K562 (cell line): ENCODE results near the gene PNCK. TPM values are rescaled to one million over a fixed set of nuclear protein-coding genes. Genes with fewer than 3 reads are reported as not detected.

Experiments used
- BCL6 ChIP-seq: fragments of 250-450 bp; sonication (Bioruptor Pico); IDR thresholded peaks from 2 replicates; pipeline ENCODE4 v1.4.0; 2020
- BRCA1 ChIP-seq, 2 experiments: fragments of 450-650 bp in 1 of 2; sonication (generic) in 1 of 2; formaldehyde crosslinking in 1 of 2; IDR thresholded peaks; 2 replicates each; pipeline versions ENCODE4 v1.5.0 to v1.6.1; 2017 to 2020; ENCODE audit warnings: mild to moderate bottlenecking in 1 of 2, missing genetic modification reagents in 1 of 2
- CC2D1A ChIP-seq: fragments of 450-650 bp; IDR thresholded peaks from 2 replicates; pipeline ENCODE4 v1.6.1; 2017; ENCODE audit warnings: mild to moderate bottlenecking
- CREM ChIP-seq: IDR thresholded peaks from 2 replicates; pipeline ENCODE4 v1.6.1; 2014; ENCODE audit warnings: antibody characterized with exemption, low read depth
- CTCF ChIP-seq, 3 experiments: IDR thresholded peaks in 2 of 3; conservative IDR thresholded peaks in 1 of 3; 2 replicates each; pipeline ENCODE4 v1.5.1; 2011 to 2012; ENCODE audit warnings: low read length in 3 of 3, mild to moderate bottlenecking in 3 of 3, control low read depth in 2 of 3, improper control_type of control experiment in 1 of 3, inconsistent platforms in 1 of 3, low read depth in 1 of 3, mixed read lengths in 1 of 3, moderate library complexity in 1 of 3; ENCODE audit not compliant: insufficient read depth in 2 of 3
- DPF2 ChIP-seq: fragments of 450-650 bp; IDR thresholded peaks from 2 replicates; pipeline ENCODE4 v1.6.1; 2016
- ETV6 ChIP-seq, 3 experiments: fragments of 150-350 bp in 1 of 3; sonication (generic) in 1 of 3; formaldehyde crosslinking in 1 of 3; IDR thresholded peaks; 2 replicates each; pipeline versions ENCODE4 v1.6.1 to v1.8.0; 2014 to 2022; ENCODE audit warnings: borderline replicate concordance in 2 of 3, low read depth in 2 of 3, antibody characterized with exemption in 1 of 3, low read length in 1 of 3, mild to moderate bottlenecking in 1 of 3, missing genetic modification reagents in 1 of 3
- EZH2 ChIP-seq: IDR thresholded peaks from 2 replicates; pipeline ENCODE4 v1.6.1; 2012; ENCODE audit warnings: low read depth, mild to moderate bottlenecking, inconsistent platforms, low read length, borderline replicate concordance
- FOXJ3 ChIP-seq: sonication (generic); formaldehyde crosslinking; IDR thresholded peaks from 2 replicates; pipeline ENCODE4 v1.4.0; 2020; ENCODE audit warnings: mild to moderate bottlenecking, missing genetic modification reagents
- GTF2B ChIP-seq: IDR thresholded peaks from 2 replicates; pipeline ENCODE4 v1.6.1; 2011; ENCODE audit not compliant: insufficient read length; ENCODE audit errors: extremely low read depth
- HIVEP1 ChIP-seq: fragments of 250-450 bp; sonication (Bioruptor Pico); IDR thresholded peaks from 2 replicates; pipeline ENCODE4 v1.4.0; 2020; ENCODE audit warnings: mild to moderate bottlenecking
- MBD2 ChIP-seq: sonication (generic); IDR thresholded peaks from 2 replicates; pipeline ENCODE4 v1.6.1; 2016; ENCODE audit warnings: low read depth, borderline replicate concordance
- MCM5 ChIP-seq: fragments of 450-650 bp; IDR thresholded peaks from 2 replicates; pipeline ENCODE4 v1.6.1; 2016; ENCODE audit warnings: low read depth
- NCOA4 ChIP-seq: fragments of 450-650 bp; IDR thresholded peaks from 2 replicates; pipeline ENCODE4 v1.6.1; 2018; ENCODE audit warnings: mild to moderate bottlenecking; ENCODE audit not compliant: partially characterized antibody
- NONO ChIP-seq, 2 experiments: fragments of 200-400 bp in 1 of 2; fragments of 450-650 bp in 1 of 2; formaldehyde crosslinking in 1 of 2; IDR thresholded peaks; 2 replicates each; pipeline ENCODE4 v1.6.1; 2017; ENCODE audit warnings: low read depth in 2 of 2, mild to moderate bottlenecking in 2 of 2, moderate library complexity in 2 of 2, low read length in 1 of 2
- NUFIP1 ChIP-seq: fragments of 450-650 bp; IDR thresholded peaks from 2 replicates; pipeline ENCODE4 v1.6.1; 2018; ENCODE audit not compliant: partially characterized antibody
- PTBP1 ChIP-seq: fragments of 200-400 bp; formaldehyde crosslinking; IDR thresholded peaks from 2 replicates; pipeline ENCODE4 v1.6.1; 2017; ENCODE audit warnings: low read depth, low read length
- SLC30A9 ChIP-seq: fragments of 250-450 bp; sonication (Bioruptor Pico); IDR thresholded peaks from 2 replicates; pipeline ENCODE4 v1.8.0; 2022; ENCODE audit warnings: mild to moderate bottlenecking, moderate library complexity
- TCF7L2 ChIP-seq: fragments of 150-350 bp; IDR thresholded peaks from 2 replicates; pipeline ENCODE4 v1.6.1; 2016; ENCODE audit warnings: low read depth, mild to moderate bottlenecking, low read length, moderate library complexity
- TSC22D4 ChIP-seq: fragments of 450-650 bp; IDR thresholded peaks from 2 replicates; pipeline ENCODE4 v1.6.1; 2016; ENCODE audit warnings: missing genetic modification characterization, missing biosample characterization, control low read depth
- YY1 ChIP-seq, 3 experiments: IDR thresholded peaks; 2 replicates each; pipeline ENCODE4 v1.6.1; 2011; ENCODE audit warnings: low read length in 2 of 3, mild to moderate bottlenecking in 2 of 3, moderate library complexity in 2 of 3, borderline replicate concordance in 1 of 3, control low read depth in 1 of 3, low read depth in 1 of 3; ENCODE audit not compliant: insufficient read depth in 3 of 3, insufficient replicate concordance in 2 of 3, control insufficient read depth in 1 of 3, insufficient read length in 1 of 3; ENCODE audit errors: extremely low read depth in 1 of 3
- ZBTB7A ChIP-seq: IDR thresholded peaks from 2 replicates; pipeline ENCODE4 v1.6.1; 2011; ENCODE audit warnings: low read depth, mild to moderate bottlenecking, low read length, moderate library complexity, borderline replicate concordance; ENCODE audit not compliant: control insufficient read depth
- ZKSCAN8 ChIP-seq: fragments of 200-800 bp; sonication (Bioruptor generic); IDR thresholded peaks from 2 replicates; pipeline ENCODE4 v1.6.1; 2016; ENCODE audit warnings: missing genetic modification characterization, missing compliant biosample characterization
- ZNF165 ChIP-seq: fragments of 250-450 bp; sonication (Bioruptor Pico); IDR thresholded peaks from 2 replicates; pipeline ENCODE4 v1.4.0; 2020; ENCODE audit warnings: borderline replicate concordance
- ZNF316 ChIP-seq: fragments of 450-650 bp; IDR thresholded peaks from 2 replicates; pipeline ENCODE4 v1.6.1; 2016
- ZNF354B ChIP-seq: fragments of 250-450 bp; sonication (Bioruptor Pico); IDR thresholded peaks from 2 replicates; pipeline ENCODE4 v1.4.0; 2020
- ZNF707 ChIP-seq: fragments of 250-450 bp; sonication (Bioruptor Pico); conservative IDR thresholded peaks from 2 replicates; pipeline ENCODE4 v1.8.0; 2022; ENCODE audit warnings: inconsistent platforms, mild to moderate bottlenecking, moderate library complexity
- ZNF79 ChIP-seq: fragments of 250-450 bp; sonication (Bioruptor Pico); IDR thresholded peaks from 2 replicates; pipeline ENCODE4 v1.4.0; 2020; ENCODE audit warnings: low read depth, mild to moderate bottlenecking, moderate library complexity
- polyA plus RNA-seq, 8 experiments: library from polyadenylated mRNA; depleted of rRNA in 4 of 8; stranded (reverse) in 5 of 8; unstranded in 3 of 8; fragments of >200 nt; fragmentation: Nextera tagmentation in 2 of 8; fragmentation: Illumina TruSeq in 1 of 8; extraction: Ambion mirVana in 2 of 8; extraction: Trizol in 1 of 8; gene quantifications; 2 replicates each; pipeline versions ENCODE4 v1.2.1 to v1.2.3, GENCODE V29; 2011 to 2014; ENCODE audit warnings: inconsistent platforms in 1 of 8, missing spikeins in 1 of 8
- total RNA-seq, 7 experiments: library from RNA; depleted of rRNA in 6 of 7; stranded (reverse); fragments of >200 nt in 6 of 7; fragmentation: Illumina TruSeq in 2 of 7; extraction: Trizol in 2 of 7; gene quantifications; 2 replicates each; pipeline versions ENCODE4 v1.2.1 to v1.2.3, GENCODE V29; 2011 to 2021; ENCODE audit warnings: low replicate concordance in 1 of 7

Gene PNCK
- total and polyA plus RNA-seq, 9 of the 15 experiments (the other 6 are each of a cell fraction or from before 2014, with no cell fraction given), result 0.13 to 7.5 (median 1.2) TPM; not detected in 1

GRCh38 chrX:153669174-153669890, 4.3 kb downstream of the PNCK start (continued):
- TF ChIP-seq NCOA4, result no peak
- no peak for TF ChIP-seq CC2D1A
- TF ChIP-seq HIVEP1, result no peak
- peak in 2 of 3 experiments; percentile 27 to 67 for TF ChIP-seq YY1 (IDR thresholded peaks at IDR 0.05; ENCODE audit: borderline replicate concordance in 1 of 3, control insufficient read depth in 1 of 3, extremely low read depth in 1 of 3, insufficient read depth in 3 of 3, insufficient read length in 1 of 3, insufficient replicate concordance in 2 of 3, low read depth in 1 of 3, low read length in 2 of 3)
- TF ChIP-seq ETV6 (IDR thresholded peaks at IDR 0.05; ENCODE audit: borderline replicate concordance in 1 of 2, low read depth in 2 of 2, low read length in 1 of 2), result no peak
- TF ChIP-seq ETV6 (CRISPR knock-in tag; IDR thresholded peaks at IDR 0.05; ENCODE audit: borderline replicate concordance), result no peak
- TF ChIP-seq PTBP1, result no peak
- peak; percentile 62 to 92 (median 70) for TF ChIP-seq CTCF (IDR thresholded peaks at IDR 0.05 in 2 of 3, conservative IDR thresholded peaks at IDR 0.05 in 1 of 3; ENCODE audit: insufficient read depth in 2 of 3, low read depth in 1 of 3, low read length in 3 of 3)
- TF ChIP-seq EZH2, result no peak
- no peak for TF ChIP-seq DPF2
- TF ChIP-seq TCF7L2, result no peak
- TF ChIP-seq CREM, result no peak
- TF ChIP-seq NUFIP1, result no peak
- TF ChIP-seq ZNF79 (CRISPR knock-in tag), result no peak
- TF ChIP-seq ZNF354B (CRISPR knock-in tag), result no peak
- no peak for TF ChIP-seq TSC22D4 (tag)
- peak; percentile 84 for TF ChIP-seq ZBTB7A
- no peak for TF ChIP-seq ZNF165
- TF ChIP-seq BRCA1 (IDR thresholded peaks at IDR 0.05), result no peak
- TF ChIP-seq BRCA1 (CRISPR knock-in tag; IDR thresholded peaks at IDR 0.05), result no peak
- TF ChIP-seq ZKSCAN8, result no peak
- TF ChIP-seq FOXJ3 (CRISPR knock-in tag), result no peak
- no peak for TF ChIP-seq ZNF707 (CRISPR knock-in tag)
- no peak for TF ChIP-seq MBD2
- TF ChIP-seq NONO (IDR thresholded peaks at IDR 0.05; ENCODE audit: low read depth in 2 of 2, low read length in 1 of 2), result 0 out of 4 replicates have a peak, but pooled peaks of 1 of the 2 experiments have one; percentile 29
- TF ChIP-seq BCL6 (CRISPR knock-in tag), result no peak
- TF ChIP-seq GTF2B, result no peak
- no peak for TF ChIP-seq SLC30A9 (CRISPR knock-in tag)
- no peak for TF ChIP-seq MCM5
- TF ChIP-seq ZNF316, result no peak
